NK-92 treated with Interleukin-12 subunit alpha and Interleukin-12 subunit beta, amount 100 ng/mL, for 24 hours (cell line): ENCODE measurements around the gene COL2A1.

ENCODE experiments used
- DNase-seq: peaks from one replicate; lab custom pipeline; 2025; lab: John Stamatoyannopoulos, UW

The COL2A1 gene

DNA sequence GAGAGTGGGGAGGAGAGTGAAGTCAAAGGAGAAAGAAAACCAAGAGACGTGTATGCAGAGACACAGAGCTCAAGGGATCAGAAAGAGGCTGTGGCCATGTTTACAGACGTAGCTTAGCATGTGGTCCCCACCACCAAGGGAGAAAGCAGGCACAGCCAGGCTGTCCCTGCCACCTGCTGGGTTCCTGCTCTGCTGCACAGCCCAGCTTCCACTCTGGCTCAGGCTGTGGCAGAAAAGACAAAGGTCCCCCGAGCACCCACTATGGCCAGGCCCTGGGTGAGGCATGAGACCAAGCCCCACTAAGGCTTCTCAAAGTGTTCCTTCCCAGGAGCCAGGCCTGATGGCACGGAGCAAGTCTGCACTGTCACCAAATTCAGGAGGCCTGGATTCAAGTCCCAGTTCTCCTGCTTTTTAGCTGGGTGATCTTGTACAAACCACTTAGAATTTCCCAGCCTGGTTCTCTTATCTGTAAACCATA is 25.9 kb upstream of the COL2A1 start:
- DNase-seq = no peak

DNA sequence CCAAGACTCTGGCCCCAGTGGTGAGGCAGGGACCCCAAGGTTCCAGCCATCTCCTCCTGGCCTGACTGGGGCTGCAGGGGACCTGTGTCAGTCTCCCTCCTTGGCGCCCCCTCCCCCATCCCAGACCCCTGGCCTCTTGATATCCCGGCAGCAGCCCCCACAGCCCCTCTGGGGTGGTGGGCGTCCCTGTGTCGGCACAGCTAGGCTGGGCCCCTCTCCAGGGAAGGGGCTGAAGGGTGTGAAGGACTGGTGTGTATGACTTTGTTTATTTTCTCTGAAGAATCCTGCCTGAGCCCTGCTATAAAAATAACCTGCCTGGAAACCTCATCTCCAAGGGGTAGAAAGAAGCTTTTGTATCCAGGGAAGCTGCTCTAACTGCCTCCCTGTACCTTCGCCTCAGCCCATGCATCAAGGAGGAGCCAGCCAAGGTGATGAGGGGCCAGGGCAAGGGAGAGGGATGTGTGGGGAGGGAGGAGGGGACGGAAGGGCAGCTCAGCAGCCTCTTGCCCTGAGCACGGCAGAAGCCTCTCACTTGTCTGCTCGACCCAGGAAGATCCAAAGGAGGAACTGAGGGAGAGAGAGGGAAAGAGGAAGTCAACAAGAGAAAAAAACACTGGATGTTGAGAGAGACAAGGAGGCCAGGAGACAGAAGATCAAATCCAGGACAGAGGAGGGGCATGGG is 25.4 kb upstream of the COL2A1 start:
- DNase-seq = no peak

DNA sequence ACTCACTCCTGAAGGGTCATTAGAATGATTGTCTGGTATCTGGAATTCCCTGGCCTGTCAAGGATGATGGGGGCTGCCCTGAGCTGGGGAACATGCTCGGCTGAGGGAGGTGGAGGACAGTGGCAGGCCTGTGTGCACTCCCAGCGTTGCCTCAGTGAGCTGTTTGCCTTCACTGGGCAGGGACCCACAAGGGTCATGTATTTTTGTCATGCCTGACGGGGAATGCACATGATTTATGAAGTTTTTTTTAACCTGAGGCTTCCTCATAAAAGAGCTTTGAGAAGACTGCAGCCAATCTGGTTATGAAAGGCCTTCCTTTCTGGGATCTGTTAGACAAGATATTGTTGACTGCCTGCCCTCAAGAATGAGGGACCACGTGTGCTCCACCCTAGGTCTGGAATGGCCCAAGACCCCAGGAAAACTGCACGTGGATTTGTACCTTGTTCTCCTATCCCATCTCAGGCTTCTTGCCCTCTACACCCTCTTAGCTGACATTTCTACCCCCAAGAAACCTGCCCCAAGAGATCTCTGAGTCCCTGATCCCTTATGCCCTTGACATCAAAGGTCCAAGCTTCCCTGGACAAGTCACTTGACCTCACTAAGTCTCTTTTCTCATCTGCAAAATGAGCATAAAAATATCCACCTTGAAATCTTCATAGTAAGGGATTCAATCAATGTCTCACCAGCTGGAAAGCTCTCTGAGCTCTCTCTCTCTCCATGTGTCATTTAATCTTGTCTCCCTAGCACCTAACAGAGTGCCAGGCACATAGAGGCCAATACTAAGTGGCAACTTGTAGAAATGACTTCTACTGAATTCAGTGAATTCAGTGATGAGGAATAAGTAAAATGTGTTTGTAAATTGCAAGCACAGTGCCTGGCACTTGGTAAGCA is 24.5 kb upstream of the COL2A1 start:
- no peak for DNase-seq

DNA sequence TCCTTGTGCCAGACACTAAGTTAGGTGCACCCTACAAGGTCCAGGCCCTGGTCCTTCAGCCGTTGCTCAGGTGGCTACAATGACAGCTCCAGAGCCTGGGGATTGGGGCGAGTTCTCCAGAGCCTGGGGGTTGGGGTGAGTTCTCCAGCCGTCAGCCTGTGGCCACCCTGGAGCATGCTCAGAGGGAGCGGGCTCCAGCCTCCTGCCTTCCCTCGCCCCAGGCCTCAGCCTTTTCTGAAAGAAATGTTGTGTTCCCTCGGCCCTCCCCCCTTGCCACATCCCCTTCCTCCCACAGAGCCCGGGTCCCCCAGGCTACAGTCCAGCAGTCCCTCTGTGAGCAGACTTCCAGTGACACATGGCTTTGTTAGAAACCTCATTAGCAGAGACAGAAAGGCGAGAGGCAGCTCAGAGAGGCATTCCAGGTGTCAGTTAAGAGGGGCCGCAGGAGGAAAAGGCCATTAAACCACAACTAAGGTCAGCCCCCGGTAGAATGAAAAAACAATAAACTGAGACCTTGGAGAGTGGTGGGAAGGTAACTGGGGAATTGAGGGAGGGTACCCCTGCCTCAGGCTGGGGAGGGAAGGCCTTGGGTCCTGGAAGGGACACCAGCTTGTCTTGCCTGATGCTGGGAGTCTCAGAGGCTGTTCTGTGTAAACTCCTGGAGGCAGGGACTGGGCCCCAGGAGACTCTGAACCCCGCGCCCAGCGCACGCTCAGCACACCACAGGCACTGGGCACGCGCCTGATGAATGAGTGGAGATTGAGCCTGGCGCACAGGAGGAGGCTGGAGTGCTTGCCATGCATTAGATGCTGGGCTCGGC is 23.1 kb upstream of the COL2A1 start:
- no peak for DNase-seq

DNA sequence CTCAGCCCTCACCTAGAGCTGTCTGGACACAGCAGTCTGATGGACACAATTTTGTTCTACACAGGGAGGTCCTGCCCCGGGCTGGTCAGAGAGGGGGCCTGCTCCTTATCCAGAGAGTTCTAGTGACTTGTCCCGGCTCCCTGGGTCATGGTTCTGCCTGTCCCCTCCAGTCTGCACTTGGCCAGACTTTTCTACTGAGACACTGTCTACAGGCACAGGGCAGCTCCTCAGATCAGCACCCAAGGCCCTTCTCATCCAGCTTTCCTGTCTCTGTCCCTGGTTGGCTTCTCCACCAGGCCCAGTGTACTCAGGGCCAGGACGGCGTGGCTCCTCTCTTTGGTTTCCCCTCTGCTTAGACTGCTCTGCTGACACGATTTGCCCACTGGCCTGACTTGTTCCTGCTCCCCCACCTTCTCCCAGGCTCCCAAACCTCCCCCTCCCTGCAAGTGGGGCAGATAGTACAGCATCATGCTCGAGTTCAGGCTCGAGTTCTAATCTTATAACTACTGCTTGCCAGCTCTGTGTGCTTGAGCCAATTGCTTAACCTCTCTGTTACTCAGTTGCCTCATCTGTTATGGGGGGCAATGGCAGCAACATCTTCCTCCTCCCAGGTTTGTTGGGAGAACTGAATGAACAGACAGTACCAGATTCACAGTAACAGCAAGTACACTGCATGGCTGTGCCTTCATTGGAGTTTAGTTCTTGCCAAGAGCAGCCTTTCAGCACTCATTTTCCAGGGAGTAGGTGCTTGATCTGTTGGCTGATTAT is 22.0 kb upstream of the COL2A1 start:
- DNase-seq = no peak

DNA sequence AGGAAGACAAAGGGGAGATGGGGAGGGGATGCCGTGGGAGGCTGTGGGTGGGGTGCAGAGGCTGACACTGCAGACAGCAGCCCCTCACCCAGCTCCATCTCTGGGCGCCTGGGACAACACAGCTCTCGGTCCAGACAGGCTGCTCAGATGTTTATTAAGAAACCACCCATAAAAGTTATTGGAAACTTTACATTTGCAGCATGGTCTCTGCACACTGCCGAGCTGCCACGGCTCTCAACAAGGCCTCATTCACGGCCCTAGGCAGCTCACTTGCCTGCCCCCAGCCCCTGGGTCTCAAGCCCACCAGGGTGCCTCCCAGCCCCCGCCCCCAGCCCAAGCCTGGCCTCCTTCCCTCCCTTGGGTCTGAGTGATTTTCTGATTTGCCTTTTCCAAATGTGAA is 21.0 kb upstream of the COL2A1 start:
- no peak for DNase-seq

DNA sequence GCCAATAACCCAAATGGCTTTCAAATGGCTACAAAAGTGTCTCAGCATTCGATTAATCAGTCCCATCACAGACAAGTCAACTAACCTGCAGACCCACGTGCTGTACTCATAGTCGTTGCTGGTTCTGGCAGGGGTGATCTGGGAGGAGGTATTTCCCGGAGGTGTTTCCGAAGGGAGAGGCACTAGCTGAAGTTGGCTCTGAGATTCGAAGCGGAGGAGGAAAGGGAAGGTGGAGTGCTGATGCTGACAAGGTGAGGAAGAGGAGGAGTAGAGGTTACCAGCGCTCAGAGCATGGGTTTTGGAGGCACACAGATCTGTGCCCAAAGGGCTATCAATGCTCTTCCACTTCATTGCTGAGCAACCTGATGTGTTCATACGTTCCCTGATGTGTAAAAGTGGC is 20.5 kb upstream of the COL2A1 start:
- DNase-seq = no peak

DNA sequence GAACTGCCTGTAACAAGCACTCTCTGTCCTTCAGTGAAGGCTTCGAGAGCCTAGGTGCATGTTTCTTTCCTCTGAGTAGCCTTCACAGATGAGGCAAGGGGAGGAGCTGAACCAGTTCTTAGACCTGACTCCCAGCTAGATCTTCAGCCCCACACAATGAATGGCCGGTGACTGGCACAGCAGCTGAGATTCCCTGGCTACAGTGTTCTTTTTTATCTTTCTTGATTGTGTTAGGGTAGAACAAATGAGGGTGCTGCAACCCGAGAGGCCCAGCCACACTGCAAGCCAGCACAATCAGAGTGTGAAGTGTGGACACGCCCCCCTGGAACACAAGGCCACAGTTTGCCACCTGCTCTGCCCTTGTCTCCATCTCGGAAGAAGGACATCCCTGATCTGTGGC is 19.1 kb upstream of the COL2A1 start:
- no peak for DNase-seq

DNA sequence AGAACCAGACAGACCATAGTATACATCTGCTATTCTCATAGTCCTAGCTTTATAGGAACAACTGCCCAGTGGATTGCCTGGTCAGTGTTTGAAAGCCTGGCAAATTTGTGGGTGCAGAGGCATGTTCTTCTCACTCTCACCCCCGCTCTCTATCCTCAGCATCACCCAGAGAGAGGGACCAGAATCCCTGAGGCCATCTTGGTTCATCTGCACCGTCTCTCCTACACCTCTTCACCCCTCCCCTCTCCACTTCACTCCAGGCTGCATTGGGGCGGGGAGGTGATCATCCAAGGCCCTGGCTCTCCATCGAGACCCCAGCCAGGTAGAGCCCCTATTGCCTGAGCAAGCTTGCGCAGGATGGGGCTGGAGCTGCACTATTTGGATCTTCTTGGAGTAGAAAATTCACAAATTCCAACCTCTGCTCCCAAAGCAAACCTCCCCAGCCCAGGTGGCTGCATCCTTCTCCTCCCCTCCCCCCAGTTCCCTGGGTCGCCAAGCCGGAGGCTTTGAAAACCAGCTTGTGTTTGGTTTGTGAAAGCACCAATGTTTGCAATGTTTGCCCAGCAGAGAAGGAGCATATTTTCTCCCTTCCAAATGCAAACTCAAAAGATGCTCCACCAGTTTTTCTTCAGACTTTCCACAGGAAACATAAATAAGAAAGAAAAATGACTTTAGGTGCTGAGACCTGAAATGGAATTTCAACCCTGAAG is 18.6 kb upstream of the COL2A1 start:
- no peak for DNase-seq

DNA sequence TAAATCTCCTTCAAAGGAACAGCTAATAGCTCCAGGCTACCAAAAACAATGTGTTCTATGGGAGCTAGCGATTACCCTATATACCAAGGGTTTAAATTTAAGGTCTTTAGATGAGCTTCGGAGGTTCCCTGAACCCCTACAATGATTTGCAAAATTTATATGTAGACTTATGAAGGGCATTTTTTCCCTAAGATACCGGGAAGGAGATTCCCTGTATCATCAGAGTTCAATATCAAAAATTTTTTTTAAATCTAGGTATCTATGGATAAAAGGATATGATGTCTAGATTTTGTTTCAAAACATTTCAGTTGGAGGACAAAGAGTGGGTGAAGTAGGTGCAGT is 17.9 kb upstream of the COL2A1 start:
- DNase-seq = no peak

DNA sequence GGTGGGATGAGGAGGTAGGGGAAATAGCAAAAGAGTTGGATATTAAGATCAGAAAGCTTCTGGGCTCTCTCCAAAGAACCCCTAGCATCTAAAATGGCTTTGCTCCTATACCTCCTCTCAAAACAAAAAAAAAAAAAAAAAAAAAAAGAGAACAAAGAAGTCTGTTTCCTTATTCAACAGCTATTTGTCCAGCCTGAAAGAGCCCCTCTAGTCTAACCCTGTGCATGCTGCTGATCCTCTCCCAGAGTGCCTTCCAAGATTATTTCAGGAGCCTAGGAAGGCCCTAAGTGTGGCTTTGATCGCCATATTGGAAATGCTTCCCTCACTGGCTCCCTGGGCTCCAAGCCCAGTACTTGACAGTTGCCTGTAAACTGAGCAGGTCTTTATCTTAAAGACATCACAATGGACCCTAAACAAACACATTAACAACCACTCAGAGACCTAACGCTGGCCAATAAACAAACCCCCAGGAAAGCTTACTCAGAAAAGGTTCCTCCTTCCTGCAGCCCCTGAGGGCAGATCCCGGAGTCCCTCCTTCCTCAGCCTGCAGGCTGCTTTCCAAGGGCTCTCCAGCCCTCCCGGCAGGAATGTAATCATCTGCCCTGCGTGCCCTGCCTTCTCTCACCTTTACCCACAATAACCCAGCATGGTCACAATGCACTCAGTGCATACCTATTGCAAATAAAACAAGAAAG is 17.4 kb upstream of the COL2A1 start:
- DNase-seq = no peak

DNA sequence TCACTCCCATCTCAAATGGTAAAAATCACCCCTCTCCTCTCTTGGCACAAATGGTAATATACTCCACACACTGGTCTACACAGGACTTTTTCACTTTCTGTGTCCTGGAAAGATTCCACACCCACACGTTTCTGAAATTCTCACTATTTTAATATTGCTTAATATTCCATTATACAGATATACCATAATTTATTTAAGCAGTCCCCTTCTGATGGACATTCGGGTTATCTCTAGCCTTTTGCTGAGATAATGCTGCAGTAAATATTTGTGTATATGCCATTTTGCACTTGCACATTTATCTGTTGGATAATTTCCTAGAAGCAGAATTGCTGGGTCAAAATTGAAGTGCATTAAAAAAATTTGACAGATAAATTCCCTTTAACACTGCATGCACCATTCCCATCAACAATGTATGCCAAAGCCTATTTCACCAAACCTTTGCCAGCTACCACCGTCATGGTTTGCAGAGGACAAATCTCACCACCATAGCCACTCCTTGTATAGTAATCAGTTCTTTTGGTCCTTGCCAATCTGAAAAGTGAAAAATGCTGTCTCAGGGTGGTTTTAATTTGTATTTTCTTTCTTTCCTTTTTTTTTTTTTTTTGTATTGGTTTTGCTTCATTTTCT is 15.5 kb upstream of the COL2A1 start:
- no peak for DNase-seq

DNA sequence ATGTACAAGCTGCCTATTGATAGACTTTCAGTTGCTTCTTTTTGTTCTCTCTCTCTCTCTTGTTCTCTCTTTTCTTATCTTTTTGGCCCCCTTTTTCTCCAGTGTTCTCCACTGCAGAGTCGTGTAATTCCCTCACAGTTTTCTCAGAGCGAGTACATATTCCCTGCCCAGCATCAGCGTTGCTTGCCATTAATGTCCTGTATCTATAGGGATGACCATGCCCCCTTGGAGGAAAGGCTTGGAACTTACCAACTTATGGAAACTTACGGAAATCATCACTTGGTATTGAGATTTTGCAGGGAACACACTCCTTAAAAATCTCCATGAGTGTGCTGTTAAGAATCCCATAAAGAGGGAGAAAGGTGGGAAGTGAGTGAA is 14.3 kb upstream of the COL2A1 start:
- no peak for DNase-seq

DNA sequence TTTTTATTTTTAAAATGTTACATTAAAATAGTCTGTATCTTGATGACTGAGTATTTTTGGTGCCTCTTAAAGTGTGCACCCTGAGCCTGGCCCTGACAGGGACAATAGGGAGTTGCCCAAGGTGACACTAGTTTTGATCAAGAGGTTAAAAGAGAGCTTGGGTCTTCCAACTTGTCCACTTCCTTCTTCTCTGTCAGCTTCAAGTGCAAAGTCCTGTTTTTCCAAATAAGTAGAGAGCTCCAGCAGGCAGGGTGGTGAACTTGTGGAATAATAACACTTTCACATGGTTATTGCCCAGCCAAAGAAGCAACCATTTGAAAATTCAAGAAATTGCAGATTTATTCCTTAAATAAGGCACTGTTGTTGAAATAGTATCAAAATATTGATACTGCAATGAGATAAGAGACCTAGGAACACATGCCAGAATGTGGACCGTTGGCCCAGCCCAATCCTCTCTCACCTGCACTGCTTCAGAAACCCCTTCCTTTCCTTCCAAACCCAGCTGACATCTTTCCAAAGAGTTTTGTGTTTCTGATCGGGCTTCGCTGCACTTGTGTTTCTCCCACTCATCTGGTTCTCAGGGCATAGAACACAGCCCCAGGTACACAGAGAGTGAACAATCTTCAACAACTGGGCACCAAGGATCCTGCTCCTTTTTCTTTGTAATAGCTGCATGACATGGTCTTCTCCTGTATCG is 13.8 kb upstream of the COL2A1 start:
- DNase-seq = no peak

DNA sequence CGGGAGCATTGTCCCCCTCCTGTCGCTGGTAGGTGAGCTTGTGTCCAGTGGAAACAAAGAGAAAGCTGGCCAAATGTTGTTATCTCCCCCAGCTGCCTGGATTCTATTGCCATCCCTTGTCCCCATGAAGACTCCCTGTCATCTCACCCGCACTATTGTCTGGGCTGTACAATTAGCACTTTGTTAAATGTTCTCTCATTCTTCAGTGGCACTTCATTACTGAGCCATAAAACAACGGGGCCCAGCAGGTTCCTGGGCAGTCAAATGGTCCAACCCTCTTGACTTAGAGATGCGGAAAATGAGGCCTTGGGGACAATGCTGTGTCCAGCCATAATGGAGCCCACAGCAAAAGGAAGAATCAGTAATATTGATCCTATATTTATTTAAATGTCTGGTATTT is 13.2 kb upstream of the COL2A1 start:
- DNase-seq = no peak

DNA sequence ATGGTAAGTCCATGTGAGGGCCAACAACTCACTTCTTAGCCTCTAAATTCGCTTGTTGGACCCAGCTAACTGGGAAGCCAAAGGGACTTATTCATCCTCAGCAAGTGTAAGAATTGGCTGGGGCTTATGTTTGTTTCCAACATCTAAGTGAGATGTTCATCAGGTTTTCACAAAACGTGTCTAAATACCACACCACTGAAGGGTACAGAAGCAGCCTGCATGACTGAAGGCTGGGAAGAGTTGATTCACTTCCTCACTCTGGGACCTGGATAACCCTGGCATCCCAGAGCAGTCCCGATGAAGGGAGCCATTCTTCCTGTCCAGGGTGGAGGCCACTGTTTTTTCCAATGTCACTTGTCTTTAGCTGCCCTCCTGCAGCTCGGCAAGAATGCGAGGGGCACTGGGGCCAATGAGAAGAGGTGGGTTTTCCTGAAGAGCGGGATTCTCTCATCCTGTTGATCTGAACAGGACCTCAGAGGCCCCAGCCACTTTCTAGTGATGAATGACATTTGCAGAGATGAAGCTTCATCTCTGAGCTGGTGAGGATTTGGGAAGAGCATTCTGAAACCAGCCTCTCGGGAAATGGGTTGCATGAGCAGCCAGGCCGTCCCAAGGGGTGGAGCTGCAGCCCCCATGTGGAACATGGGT is 12.2 kb upstream of the COL2A1 start:
- no peak for DNase-seq

DNA sequence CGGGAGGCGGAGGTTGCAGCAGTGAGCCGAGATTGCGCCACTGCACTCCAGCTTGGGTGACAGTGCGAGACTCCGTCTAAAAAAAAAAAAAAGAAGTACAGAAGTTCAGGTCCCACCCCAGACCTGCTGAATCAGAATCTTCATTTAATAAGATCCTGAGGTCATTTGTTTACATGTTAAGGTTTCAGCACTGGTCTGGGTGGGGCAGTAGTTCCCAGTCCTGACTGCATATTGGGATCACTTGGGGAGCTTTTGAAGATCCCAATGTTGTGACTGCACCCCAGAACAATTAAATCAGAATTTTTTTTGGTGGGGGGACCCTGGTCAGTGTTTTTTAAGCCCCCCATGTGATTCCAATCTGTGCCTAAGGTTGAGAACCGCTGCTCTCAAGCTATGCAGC is 11.7 kb upstream of the COL2A1 start:
- no peak for DNase-seq

DNA sequence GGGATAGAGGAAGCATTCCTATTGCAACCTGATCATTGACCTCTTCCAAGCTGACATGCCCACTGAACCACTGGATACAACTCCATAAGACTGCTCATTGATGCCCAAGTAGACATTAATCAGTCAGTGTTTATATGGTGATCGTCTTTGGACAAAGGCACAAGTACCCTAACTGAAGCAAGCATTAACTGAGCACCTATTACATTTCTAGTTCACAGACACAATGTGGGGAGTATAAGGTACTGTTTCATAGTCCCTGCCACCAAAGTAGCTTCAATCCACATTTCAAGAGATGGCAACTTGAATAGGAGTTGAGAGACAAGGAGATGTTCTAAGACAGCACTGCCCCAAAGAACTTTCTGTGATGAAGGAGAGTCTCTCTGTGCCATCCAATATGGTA is 10.9 kb upstream of the COL2A1 start:
- DNase-seq = no peak

DNA sequence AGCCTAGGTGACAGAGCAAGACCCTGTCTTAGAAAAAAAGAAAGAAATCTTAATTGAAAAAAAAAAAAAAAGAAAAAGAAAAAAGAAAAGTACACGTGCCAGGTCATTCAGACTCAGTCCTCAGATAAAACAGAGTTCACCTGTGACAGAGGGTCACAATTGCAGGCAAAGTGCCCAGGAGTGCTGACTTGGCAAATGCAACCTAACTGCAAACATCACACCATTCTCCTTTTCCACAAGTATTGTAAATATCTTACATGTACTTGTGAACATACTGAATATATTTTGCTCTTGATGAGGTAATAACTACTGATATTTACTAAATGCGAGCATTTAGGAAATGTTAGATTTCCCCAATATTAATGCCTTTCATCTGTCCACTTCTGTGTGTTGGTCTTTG is 9.0 kb upstream of the COL2A1 start:
- DNase-seq = no peak
